Endothelial cell of umbilical vein (primary cell): ENCODE measurements around the gene SIRPG. TPM values are rescaled to one million over a fixed set of nuclear protein-coding genes. Genes with fewer than 3 reads are reported as not detected.

Source experiments
- BruUV-seq: library from RNA; stranded (reverse); fragments of 400-500 nt; replicated peaks from 2 replicates; lab custom pipeline; 2021; lab: Mats Ljungman, UMichigan
- CTCF ChIA-PET: fragments of 300-600, 350-600 bp; sonication (Branson Sonifier 250); formaldehyde crosslinking; loops from one replicate; lab custom pipeline; 2021; ENCODE audit warnings: antibody characterized with exemption, inconsistent platforms; lab: Charles Lee
- POLR2A ChIA-PET: fragments of 300-600, 350-600 bp; sonication (Branson Sonifier 250); formaldehyde crosslinking; loops from one replicate; lab custom pipeline; 2021; ENCODE audit warnings: antibody characterized with exemption, inconsistent platforms; lab: Charles Lee
- DNase-seq: peaks from one replicate; pipeline ENCODE4 v3.0.0-alpha.2; 2011; ENCODE audit warnings: low read depth, low spot score
- FAIRE-seq: peaks from 2 replicates; lab custom pipeline; 2011; peaks lifted over from hg19 to GRCh38; lab: Jason Lieb, UNC
- H2AFZ ChIP-seq: 2 replicates; pipeline ENCODE4 v1.6.0; 2012; ENCODE audit warnings: low read depth, low read length, control low read depth, inconsistent platforms
- H3K27ac ChIP-seq: 2 replicates; pipeline ENCODE4 v1.5.1; 2011; ENCODE audit warnings: low read depth, mild to moderate bottlenecking, control low read depth, low read length, moderate library complexity; ENCODE audit not compliant: insufficient read depth
- H3K27me3 ChIP-seq, 2 experiments: 2 replicates each; pipeline versions ENCODE4 v1.6.0 to v1.6.1; 2011; ENCODE audit warnings: low read length in 2 of 2, mixed read lengths in 1 of 2; ENCODE audit not compliant: control insufficient read depth in 2 of 2, insufficient read depth in 2 of 2
- H3K36me3 ChIP-seq, 2 experiments: 2 replicates in 1 of 2; 3 replicates in 1 of 2; pipeline ENCODE4 v1.5.1; 2011; ENCODE audit warnings: low read length in 2 of 2, mild to moderate bottlenecking in 1 of 2, moderate library complexity in 1 of 2; ENCODE audit not compliant: control insufficient read depth in 2 of 2, insufficient read depth in 2 of 2; ENCODE audit errors: extremely low read depth in 1 of 2
- H3K4me1 ChIP-seq: 3 replicates; pipeline ENCODE4 v1.5.1; 2011; ENCODE audit warnings: mild to moderate bottlenecking, low read length; ENCODE audit not compliant: control insufficient read depth, insufficient read depth; ENCODE audit errors: extremely low read depth
- H3K4me2 ChIP-seq: 2 replicates; pipeline ENCODE4 v1.6.1; 2011; ENCODE audit warnings: low read length, control low read depth, mixed read lengths; ENCODE audit not compliant: insufficient read depth
- H3K4me3 ChIP-seq, 3 experiments: fragments of 200-600 bp in 1 of 3; sonication (generic), shearing (Covaris generic) in 1 of 3; replicated peaks in 1 of 3; 2 replicates each; pipeline ENCODE4 v1.5.1; 2011 to 2016; ENCODE audit warnings: control low read depth in 3 of 3, low read length in 3 of 3, mild to moderate bottlenecking in 2 of 3, inconsistent platforms in 1 of 3, low read depth in 1 of 3, moderate library complexity in 1 of 3; ENCODE audit not compliant: insufficient read depth in 1 of 3
- H3K79me2 ChIP-seq: 2 replicates; pipeline ENCODE4 v1.6.0; 2012; ENCODE audit warnings: low read length, inconsistent platforms; ENCODE audit not compliant: control insufficient read depth, insufficient read depth
- H3K9ac ChIP-seq: replicated peaks from 2 replicates; pipeline ENCODE3; 2011; ENCODE audit warnings: low read length, control low read depth; ENCODE audit not compliant: insufficient read depth; ENCODE audit errors: extremely low read depth
- H3K9me1 ChIP-seq: replicated peaks from 3 replicates; pipeline ENCODE4 v1.6.0; 2011; ENCODE audit warnings: mild to moderate bottlenecking, low read length; ENCODE audit not compliant: control insufficient read depth, insufficient read depth; ENCODE audit errors: extremely low read depth
- H3K9me3 ChIP-seq: replicated peaks from 2 replicates; pipeline ENCODE4 v1.5.1; 2012; ENCODE audit warnings: low read length, inconsistent platforms; ENCODE audit not compliant: control insufficient read depth, insufficient read depth
- H4K20me1 ChIP-seq: replicated peaks from 2 replicates; pipeline ENCODE3; 2011; ENCODE audit warnings: mild to moderate bottlenecking, low read length; ENCODE audit not compliant: control insufficient read depth, insufficient read depth; ENCODE audit errors: extremely low read depth
- CTCF ChIP-seq, 2 donors: IDR thresholded peaks; 1 replicate in 1 of 2; 2 replicates in 1 of 2; pipeline ENCODE4 v1.5.1; 2011; ENCODE audit warnings: low read length in 2 of 2, mild to moderate bottlenecking in 2 of 2, moderate library complexity in 2 of 2, control low read depth in 1 of 2, inconsistent platforms in 1 of 2, low read depth in 1 of 2; ENCODE audit not compliant: insufficient read depth in 1 of 2; ENCODE audit errors: extremely low read depth in 1 of 2
- EZH2 ChIP-seq: IDR thresholded peaks from 2 replicates; pipeline ENCODE4 v1.6.1; 2012; ENCODE audit warnings: borderline replicate concordance, low read depth, mild to moderate bottlenecking, moderate library complexity, low read length, inconsistent platforms; ENCODE audit not compliant: severe bottlenecking
- FOS ChIP-seq: IDR thresholded peaks from 2 replicates; pipeline ENCODE4 v1.6.1; 2011; ENCODE audit warnings: mild to moderate bottlenecking, low read length, moderate library complexity, borderline replicate concordance; ENCODE audit not compliant: insufficient read depth
- GATA2 ChIP-seq: IDR thresholded peaks from 2 replicates; pipeline ENCODE4 v1.7.0; 2011; ENCODE audit warnings: low read depth, mild to moderate bottlenecking, moderate library complexity, mixed read lengths, low read length; ENCODE audit not compliant: insufficient read length, insufficient read depth
- JUN ChIP-seq: IDR thresholded peaks from 2 replicates; pipeline ENCODE4 v1.6.1; 2011; ENCODE audit warnings: borderline replicate concordance, low read depth; ENCODE audit not compliant: insufficient read length, insufficient read depth
- MYC ChIP-seq: IDR thresholded peaks from one replicate; pipeline ENCODE4 v1.6.1; 2011; ENCODE audit warnings: mild to moderate bottlenecking, low read depth, low read length
- POLR2AphosphoS5 ChIP-seq: IDR thresholded peaks from 2 replicates; pipeline ENCODE4 v1.6.1; 2012; ENCODE audit warnings: low read depth, mild to moderate bottlenecking, control low read depth, low read length, moderate library complexity; ENCODE audit not compliant: insufficient read depth
- dilution Hi-C: fragments of 300-500 bp; cut with MboI; formaldehyde crosslinking; loops from one replicate; pipeline ENCODE4 v1.15.0; 2019; ENCODE audit warnings: low sequenced_read_pairs; ENCODE audit not compliant: extremely low pct_ligation_motif_present
- intact Hi-C: fragments of 100-400 bp; cut with micrococcal nuclease; formaldehyde crosslinking; loops from one replicate; pipeline ENCODE4 v1.10.0; 2022
- polyA plus RNA-seq, 4 experiments: library from polyadenylated mRNA; depleted of rRNA in 3 of 4; stranded (reverse) in 3 of 4; unstranded in 1 of 4; fragments of >200 nt; gene quantifications; 2 replicates each; pipeline versions ENCODE4 v1.2.1 to v1.2.3, GENCODE V29; 2011 to 2012; ENCODE audit warnings: missing spikeins in 1 of 4
- total RNA-seq: library from RNA; stranded (reverse); gene quantifications from 2 replicates; pipeline ENCODE4 v1.2.3, GENCODE V29; 2021

Gene SIRPG
- total and polyA plus RNA-seq, 2 donors (not counting 3 experiments of a cell fraction or from before 2014, with no cell fraction given): not detected

DNA sequence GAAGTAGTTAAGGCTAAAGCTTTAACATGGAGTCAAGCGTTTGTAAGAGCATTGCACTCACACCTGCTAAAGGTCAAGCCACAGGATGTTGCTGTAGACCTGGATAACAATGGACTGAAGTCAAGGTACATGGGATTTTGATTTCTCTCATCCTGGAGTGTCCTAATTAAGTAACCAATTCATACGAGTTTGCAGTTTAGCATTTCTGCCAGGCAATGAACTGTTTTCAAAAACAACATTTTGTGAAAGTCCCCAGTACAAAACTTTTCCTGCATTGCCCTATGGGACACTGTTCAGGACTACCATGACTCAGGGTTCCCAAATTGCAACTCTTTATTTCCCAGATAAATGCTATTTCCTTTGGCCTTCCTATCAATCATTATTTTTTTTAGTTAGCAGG is 20.4 kb downstream of the SIRPG start:
- Histone ChIP-seq H3K27me3 (peaks cover 0 to 2% of the 10 kb centered on the region in 2 experiments), H3K9me3 (no peaks in the 10 kb centered on the region), H2AFZ (no peak overlapping the region), H3K4me3 (no peak overlapping the region), H3K79me2 (no peaks in the 10 kb centered on the region), H4K20me1 (no peaks in the 10 kb centered on the region), H3K4me1 (no peaks in the 10 kb centered on the region), H3K36me3 (no peaks in the 10 kb centered on the region), H3K9ac (no peak overlapping the region), H3K9me1 (no peaks in the 10 kb centered on the region), H3K27ac (no peak overlapping the region), H3K4me2 (no peak overlapping the region)
- DNase-seq (peak; percentile 28), FAIRE-seq (no peak)
- ChIA-PET POLR2A (no interaction called here), CTCF (interaction anchor here (1.0 to 1.5 kb wide), 8 partner anchors 48 to 140 kb away, joined by 3 to 11 read pairs (median 4); no protein-coding TSS in a partner anchor)
- dilution Hi-C loops (no loop called here), intact Hi-C loops (no loop called here)
- no peak for TF ChIP-seq MYC
- no peak for TF ChIP-seq JUN
- TF ChIP-seq GATA2: no peak
- TF ChIP-seq EZH2: no peak
- TF ChIP-seq POLR2AphosphoS5: no peak
- no TSS peak for BruUV-seq

DNA sequence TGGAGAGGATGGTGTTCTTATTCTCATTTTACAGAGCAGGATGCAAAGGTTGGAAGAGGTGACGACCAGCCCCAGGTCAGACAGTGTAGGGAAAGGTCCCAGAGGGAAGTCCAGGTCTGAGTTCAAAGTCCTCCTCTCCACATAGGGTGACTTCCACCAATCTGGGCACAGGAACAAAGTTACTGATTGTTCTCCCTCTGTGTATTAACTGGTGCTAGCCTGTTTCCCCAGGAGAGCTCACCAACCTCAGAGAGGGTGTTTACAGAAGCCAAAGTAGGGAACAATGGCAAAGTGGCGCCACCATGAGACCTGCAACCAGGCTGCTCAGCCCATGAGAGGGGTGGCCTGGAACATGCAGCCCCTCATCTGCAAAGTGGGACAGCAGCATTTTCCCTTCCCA is 21.0 kb downstream of the SIRPG start:
- POLR2A ChIA-PET: no interaction called here

More for the DNA sequence above, 21.0 kb downstream of the SIRPG start:
- dilution Hi-C loops: no loop called here
- no peaks in the 10 kb centered on the region for H3K9me1 ChIP-seq
- no peaks in the 10 kb centered on the region for H3K9me3 ChIP-seq
- H3K27me3 ChIP-seq: peaks cover 0 to 2% of the 10 kb centered on the region in 2 experiments
- H3K36me3 ChIP-seq: no peaks in the 10 kb centered on the region
- CTCF ChIA-PET: interaction anchor here (1.0 to 1.5 kb wide), 9 partner anchors 48 to 140 kb away, joined by 3 to 11 read pairs (median 4); no protein-coding TSS in a partner anchor
- DNase-seq (no peak), FAIRE-seq (no peak)
- H2AFZ ChIP-seq: no peak overlapping the region
- H3K4me3 ChIP-seq: no peak overlapping the region
- H3K4me1 ChIP-seq: peaks cover 2% of the 10 kb centered on the region
- H3K79me2 ChIP-seq: no peaks in the 10 kb centered on the region
- intact Hi-C loops: no loop called here
- TF ChIP-seq FOS (no peak), CTCF (IDR thresholded peaks at IDR 0.05; ENCODE audit: extremely low read depth in 1 of 2, insufficient read depth in 1 of 2, low read depth in 1 of 2, low read length in 2 of 2) (peak in 1 of 2 donors; percentile 9), GATA2 (no peak), MYC (no peak), EZH2 (no peak)
- BruUV-seq: no TSS peak
- no peaks in the 10 kb centered on the region for H4K20me1 ChIP-seq
- no peak overlapping the region for H3K27ac ChIP-seq
- no peak overlapping the region for H3K9ac ChIP-seq
- no peak overlapping the region for H3K4me2 ChIP-seq
